GM12892 (cell line): ENCODE data around the gene ITIH5.

Experiments used
- DNase-seq: peaks from one replicate; pipeline ENCODE4 v3.0.0; 2011; ENCODE audit not compliant: insufficient read length
- FAIRE-seq: peaks from 2 replicates; lab custom pipeline; 2011; peaks lifted over from hg19 to GRCh38; lab: Jason Lieb, UNC
- POLR2A ChIP-seq: IDR thresholded peaks from 2 replicates; pipeline ENCODE4 v1.6.1; 2011; ENCODE audit warnings: low read depth, low read length, control low read depth
- POLR2AphosphoS5 ChIP-seq: IDR thresholded peaks from 2 replicates; pipeline ENCODE4 v1.6.1; 2011; ENCODE audit warnings: low read depth, low read length, control low read depth
- TAF1 ChIP-seq: IDR thresholded peaks from 2 replicates; pipeline ENCODE4 v1.6.1; 2011; ENCODE audit warnings: low read depth, mild to moderate bottlenecking, control low read depth, low read length, borderline replicate concordance

Gene ITIH5

GRCh38 chr10:7649673-7650300 lies 17.0 kb downstream of the ITIH5 start:
- FAIRE-seq (no peak), DNase-seq (no peak)
- no peak for TF ChIP-seq TAF1
- no peak for TF ChIP-seq POLR2AphosphoS5
- no peak for TF ChIP-seq POLR2A

DNA sequence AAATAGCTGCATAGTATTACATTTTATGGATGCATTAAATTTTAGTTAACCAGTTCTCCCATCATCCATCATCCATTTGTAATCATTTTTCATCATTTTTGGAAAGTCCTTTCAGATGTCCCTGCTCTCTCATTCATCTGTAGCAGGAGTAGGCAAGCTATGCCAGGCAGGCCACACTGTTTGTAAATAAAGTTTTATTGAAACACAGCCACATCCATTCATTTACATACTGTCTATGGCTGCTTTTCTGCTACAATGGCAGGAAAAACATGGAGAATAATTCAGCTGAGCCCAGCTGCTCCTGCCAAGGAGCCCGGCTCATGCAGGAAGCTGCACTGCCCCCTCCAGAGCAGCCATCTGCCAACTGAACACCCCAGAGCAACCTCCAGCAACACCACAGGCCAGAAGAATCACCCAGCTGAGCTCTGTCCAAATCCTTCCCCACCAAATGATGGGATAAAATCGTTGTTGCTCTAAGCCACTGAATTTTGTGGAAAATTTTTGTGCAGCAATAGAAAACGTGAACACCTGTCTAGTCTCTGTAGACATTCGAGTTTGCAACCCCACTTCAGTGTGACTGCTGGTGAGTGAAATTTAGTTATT lies 19.6 kb downstream of the ITIH5 start:
- FAIRE-seq = peak; percentile 9
- TF ChIP-seq POLR2AphosphoS5 (no peak), POLR2A (no peak), TAF1 (no peak)

GRCh38 chr10:7642491-7643011 lies 24.2 kb downstream of the ITIH5 start:
- no peak for DNase-seq
- TF ChIP-seq TAF1 (no peak), POLR2A (no peak), POLR2AphosphoS5 (no peak)
- FAIRE-seq = no peak

More for the DNA sequence above, 19.6 kb downstream of the ITIH5 start:
- DNase-seq = no peak

DNA sequence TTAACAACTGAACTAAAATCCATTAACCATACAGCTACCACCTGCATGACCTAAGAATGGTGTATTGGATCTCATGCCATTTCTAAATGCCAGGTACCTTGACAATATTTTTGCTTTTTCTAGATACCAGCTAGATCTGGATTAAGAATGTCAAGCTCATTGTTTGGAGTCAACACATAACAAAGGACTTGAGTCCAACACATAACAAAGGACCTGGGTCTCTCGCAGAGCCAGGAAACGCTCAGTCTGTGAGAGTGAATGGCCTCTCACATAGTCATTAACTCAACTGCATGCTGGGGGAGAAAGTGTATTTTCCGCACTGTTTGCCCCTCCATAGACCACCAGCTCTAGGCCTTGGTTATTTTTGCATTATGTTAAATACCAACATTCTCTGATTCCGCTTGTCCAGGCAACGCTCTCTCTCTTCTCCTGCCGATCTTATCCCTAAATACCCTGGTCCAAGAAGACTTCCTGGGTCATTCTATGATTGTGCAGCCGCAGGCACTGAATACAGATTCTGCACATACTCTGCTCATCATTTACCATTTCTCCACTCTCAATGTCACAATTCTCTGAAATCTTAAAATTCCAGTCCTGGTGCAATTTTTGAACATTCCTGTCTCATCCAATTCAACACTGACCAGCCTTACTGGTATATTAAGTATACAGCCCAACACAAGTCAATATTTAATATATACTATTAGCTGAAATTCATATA lies 31.2 kb downstream of the ITIH5 start:
- DNase-seq (no peak), FAIRE-seq (no peak)
- no peak for TF ChIP-seq POLR2A
- TF ChIP-seq TAF1 = no peak
- no peak for TF ChIP-seq POLR2AphosphoS5

GRCh38 chr10:7634142-7634894 lies 32.4 kb downstream of the ITIH5 start:
- no peak for FAIRE-seq
- TF ChIP-seq TAF1 (no peak), POLR2AphosphoS5 (no peak), POLR2A (no peak)
- no peak for DNase-seq

GRCh38 chr10:7626283-7626682 lies 40.5 kb downstream of the ITIH5 start:
- FAIRE-seq (no peak), DNase-seq (no peak)
- TF ChIP-seq POLR2AphosphoS5 = no peak
- TF ChIP-seq TAF1 = no peak
- TF ChIP-seq POLR2A = no peak

- no peak for DNase-seq
- FAIRE-seq = no peak
- no peak for TF ChIP-seq POLR2AphosphoS5
- TF ChIP-seq POLR2A = no peak
- TF ChIP-seq TAF1 = no peak
These were observed 40.9 kb downstream of the ITIH5 start for GRCh38 chr10:7625836-7626235.

DNA sequence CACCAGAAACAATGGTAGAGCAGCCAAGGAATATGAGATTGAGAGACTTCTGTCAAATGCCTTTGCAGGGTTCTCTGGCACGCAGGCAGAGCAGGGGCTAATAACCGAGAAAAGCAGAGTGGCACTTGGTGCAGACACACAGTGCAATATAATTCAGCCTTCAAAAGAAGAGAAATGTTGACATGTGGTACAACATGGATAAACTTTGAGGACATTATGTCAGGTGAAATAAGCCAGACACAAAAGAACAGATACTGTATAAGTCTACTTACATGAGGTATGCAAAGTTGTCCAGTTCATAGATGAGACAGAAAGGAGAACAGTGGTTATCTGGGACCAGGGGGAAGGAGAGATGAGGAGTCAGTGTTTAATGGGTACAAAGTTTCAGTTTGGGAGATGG lies 41.8 kb downstream of the ITIH5 start:
- DNase-seq = no peak
- no peak for FAIRE-seq
- TF ChIP-seq POLR2AphosphoS5 (no peak), TAF1 (no peak), POLR2A (no peak)

GRCh38 chr10:7622969-7623368 lies 43.8 kb downstream of the ITIH5 start:
- DNase-seq = no peak
- no peak for TF ChIP-seq TAF1
- TF ChIP-seq POLR2A = no peak
- no peak for TF ChIP-seq POLR2AphosphoS5
- FAIRE-seq = no peak

- no peak for DNase-seq
- TF ChIP-seq POLR2AphosphoS5 = no peak
- TF ChIP-seq TAF1 = no peak
- no peak for TF ChIP-seq POLR2A
- no peak for FAIRE-seq
These were observed 48.3 kb downstream of the ITIH5 start for GRCh38 chr10:7618461-7618860.

- FAIRE-seq (no peak), DNase-seq (no peak)
- no peak for TF ChIP-seq POLR2AphosphoS5
- no peak for TF ChIP-seq TAF1
These were observed 54.9 kb downstream of the ITIH5 start for GRCh38 chr10:7611909-7612308.
